ENCODE results near the gene NSG1. TPM values are rescaled to one million over a fixed set of nuclear protein-coding genes. Genes with fewer than 3 reads are reported as not detected.

Gene NSG1
- total RNA-seq, 1 experiment from 2014 or later: not detected

- in situ Hi-C loops (cut with HindIII; ENCODE audit: low pct_unique_long_range_greater_than_20kb, low sequenced_read_pairs): no loop called here
- Histone ChIP-seq H3K36me3 (ENCODE audit: control insufficient read depth, insufficient read depth, low read length) (no peaks in the 10 kb centered on the region), H3K4me3 (ENCODE audit: low read depth in 2 of 2, low read length in 2 of 2) (no peak overlapping the region), H3K27ac (ENCODE audit: low read length) (no peak overlapping the region), H3K4me1 (ENCODE audit: control insufficient read depth, insufficient read depth, low read length) (no peaks in the 10 kb centered on the region), H3K9me3 (ENCODE audit: control insufficient read depth, insufficient read depth, low read depth, low read length) (no peaks in the 10 kb centered on the region), H3K27me3 (ENCODE audit: control insufficient read depth, insufficient read depth, low read length) (no peaks in the 10 kb centered on the region)
- intact Hi-C loops (cut with micrococcal nuclease; ENCODE audit: unreplicated experiment): loop anchor here (5.0 kb wide), 1 partner anchor 87 kb away; no protein-coding TSS in a partner anchor
- TF ChIP-seq, protein P1, sequence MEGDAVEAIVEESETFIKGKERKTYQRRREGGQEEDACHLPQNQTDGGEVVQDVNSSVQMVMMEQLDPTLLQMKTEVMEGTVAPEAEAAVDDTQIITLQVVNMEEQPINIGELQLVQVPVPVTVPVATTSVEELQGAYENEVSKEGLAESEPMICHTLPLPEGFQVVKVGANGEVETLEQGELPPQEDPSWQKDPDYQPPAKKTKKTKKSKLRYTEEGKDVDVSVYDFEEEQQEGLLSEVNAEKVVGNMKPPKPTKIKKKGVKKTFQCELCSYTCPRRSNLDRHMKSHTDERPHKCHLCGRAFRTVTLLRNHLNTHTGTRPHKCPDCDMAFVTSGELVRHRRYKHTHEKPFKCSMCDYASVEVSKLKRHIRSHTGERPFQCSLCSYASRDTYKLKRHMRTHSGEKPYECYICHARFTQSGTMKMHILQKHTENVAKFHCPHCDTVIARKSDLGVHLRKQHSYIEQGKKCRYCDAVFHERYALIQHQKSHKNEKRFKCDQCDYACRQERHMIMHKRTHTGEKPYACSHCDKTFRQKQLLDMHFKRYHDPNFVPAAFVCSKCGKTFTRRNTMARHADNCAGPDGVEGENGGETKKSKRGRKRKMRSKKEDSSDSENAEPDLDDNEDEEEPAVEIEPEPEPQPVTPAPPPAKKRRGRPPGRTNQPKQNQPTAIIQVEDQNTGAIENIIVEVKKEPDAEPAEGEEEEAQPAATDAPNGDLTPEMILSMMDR (IDR thresholded peaks at IDR 0.05): no peak
- TF ChIP-seq SIN3A (IDR thresholded peaks at IDR 0.05; ENCODE audit: borderline replicate concordance, insufficient read depth, low read depth, low read length) (no peak), TCF7L2 (IDR thresholded peaks at IDR 0.05; ENCODE audit: low read depth, low read length) (no peak), REST (IDR thresholded peaks at IDR 0.05; ENCODE audit: insufficient read depth in 1 of 2, low read depth in 2 of 2, low read length in 1 of 2) (no peak), POLR2AphosphoS5 (IDR thresholded peaks at IDR 0.05; ENCODE audit: low read depth, low read length) (no peak)
- ChIA-PET CTCF (no interaction called here), POLR2A (no interaction called here)
- ATAC-seq (no peak), DNase-seq (ENCODE audit: low read depth, low spot score) (no peak)
- no TSS peak for BruUV-seq (replicated peaks)
Measured at GRCh38 chr4:4339504-4340085, 47.3 kb upstream of the NSG1 start.

GRCh38 chr4:4341861-4342650 lies 44.8 kb upstream of the NSG1 start:
- DNase-seq (ENCODE audit: low read depth, low spot score) (no peak), ATAC-seq (no peak)
- TF ChIP-seq TCF7L2 (IDR thresholded peaks at IDR 0.05; ENCODE audit: low read depth, low read length): no peak
- TF ChIP-seq, protein P1 (IDR thresholded peaks at IDR 0.05): no peak
- TF ChIP-seq SIN3A (IDR thresholded peaks at IDR 0.05; ENCODE audit: borderline replicate concordance, insufficient read depth, low read depth, low read length): no peak
- TF ChIP-seq POLR2AphosphoS5 (IDR thresholded peaks at IDR 0.05; ENCODE audit: low read depth, low read length): no peak
- TF ChIP-seq REST (IDR thresholded peaks at IDR 0.05; ENCODE audit: insufficient read depth in 1 of 2, low read depth in 2 of 2, low read length in 1 of 2): no peak
- H3K36me3 ChIP-seq (ENCODE audit: control insufficient read depth, insufficient read depth, low read length): no peaks in the 10 kb centered on the region
- CTCF ChIA-PET: no interaction called here
- H3K27ac ChIP-seq (ENCODE audit: low read length): no peak overlapping the region
- H3K27me3 ChIP-seq (ENCODE audit: control insufficient read depth, insufficient read depth, low read length): no peaks in the 10 kb centered on the region
- no peaks in the 10 kb centered on the region for H3K4me1 ChIP-seq (ENCODE audit: control insufficient read depth, insufficient read depth, low read length)
- POLR2A ChIA-PET: no interaction called here
- in situ Hi-C loops (cut with HindIII; ENCODE audit: low pct_unique_long_range_greater_than_20kb, low sequenced_read_pairs) (no loop called here), intact Hi-C loops (cut with micrococcal nuclease; ENCODE audit: unreplicated experiment) (no loop called here)
- no TSS peak for BruUV-seq (replicated peaks)
- H3K4me3 ChIP-seq (ENCODE audit: low read depth in 2 of 2, low read length in 2 of 2): no peak overlapping the region
- H3K9me3 ChIP-seq (ENCODE audit: control insufficient read depth, insufficient read depth, low read depth, low read length): no peaks in the 10 kb centered on the region
